ENCODE data around the gene SLC4A3.
"Not testable (repeated sequence)": the region's sequence is repeated elsewhere in the genome, so short reads cannot be mapped to it uniquely, and the experiment has no call there.

Gene SLC4A3

DNA sequence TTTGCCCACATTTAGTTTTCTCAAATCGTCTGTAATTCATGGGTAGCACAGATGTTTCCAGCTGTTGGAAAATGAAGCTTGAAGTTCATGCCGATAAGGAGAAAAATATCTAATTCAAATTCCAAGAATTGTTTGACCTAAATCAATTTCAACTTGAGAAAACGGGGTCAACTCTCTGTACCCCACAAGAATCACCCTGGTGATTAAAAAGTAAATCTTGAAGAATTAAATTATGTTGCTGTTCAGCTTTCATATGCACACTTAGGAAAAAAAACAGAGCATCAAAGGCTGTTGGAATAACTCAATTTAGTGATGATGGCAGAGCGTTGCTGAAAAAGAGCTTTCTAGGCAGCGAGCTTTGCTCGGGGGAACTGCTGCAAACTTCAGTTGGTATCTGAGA is 43.0 kb downstream of the SLC4A3 start:
- in situ Hi-C loops (cut with HindIII; ENCODE audit: low sequenced_read_pairs): no loop called here

DNA sequence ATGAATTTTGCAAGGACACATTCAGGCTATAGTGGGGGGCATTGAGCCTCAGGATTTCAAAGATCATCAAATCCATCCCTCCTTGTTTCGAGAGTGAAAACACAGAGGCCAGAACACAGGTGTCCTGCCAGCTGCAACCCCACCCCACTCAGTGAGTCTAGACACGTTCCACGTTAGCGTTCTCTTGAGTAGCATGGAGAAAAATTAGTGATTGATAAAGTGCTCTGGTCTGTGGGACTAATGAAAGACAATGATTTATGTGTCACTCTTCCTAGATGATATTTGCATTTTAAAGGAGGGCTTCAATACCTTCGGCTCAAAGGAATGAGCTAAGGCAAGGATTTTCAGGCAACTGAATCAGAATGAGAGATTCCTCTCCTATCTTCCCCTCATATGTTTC is 43.8 kb downstream of the SLC4A3 start:
- in situ Hi-C loops (cut with HindIII; ENCODE audit: low sequenced_read_pairs): no loop called here

DNA sequence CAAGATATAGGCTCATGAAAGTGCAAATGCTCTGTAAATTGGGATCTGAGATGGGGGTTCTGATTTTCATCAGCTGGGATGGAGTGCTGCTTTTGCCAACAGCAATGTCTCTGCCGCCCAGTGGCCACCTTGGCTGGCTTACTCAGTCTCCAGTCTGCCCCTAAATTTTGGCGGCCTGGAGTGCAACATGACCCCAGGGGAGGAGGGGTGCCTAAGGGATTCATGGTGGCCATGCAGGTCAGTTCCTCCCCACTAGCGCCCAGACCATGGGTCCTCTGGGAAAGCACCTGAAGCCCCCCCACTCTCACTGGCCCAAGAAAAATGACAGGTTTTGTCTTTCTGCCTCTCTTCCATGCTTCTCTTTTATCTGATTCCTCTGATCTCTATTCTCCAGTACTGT is 45.0 kb downstream of the SLC4A3 start:
- in situ Hi-C loops (cut with HindIII; ENCODE audit: low sequenced_read_pairs): no loop called here

DNA sequence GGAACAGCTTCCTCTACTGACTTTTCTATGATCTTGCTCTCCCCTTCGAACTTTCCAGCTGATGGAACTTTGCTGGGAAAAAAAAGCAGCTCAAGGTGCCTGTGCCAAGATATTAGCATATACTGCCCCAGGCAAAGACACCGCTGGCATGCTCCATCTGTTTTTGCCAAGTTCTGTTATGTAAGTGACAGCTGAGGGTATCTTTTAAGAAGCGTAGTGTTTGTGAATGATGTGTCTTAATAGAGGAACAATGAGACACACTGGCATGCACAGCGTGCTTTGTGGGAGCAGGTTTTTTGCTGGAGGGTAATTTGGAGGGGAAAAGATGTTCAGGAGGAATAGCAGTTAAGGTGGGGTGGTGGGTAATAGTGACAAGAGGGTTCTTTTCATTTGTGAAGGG is 47.8 kb downstream of the SLC4A3 start:
- in situ Hi-C loops (cut with HindIII; ENCODE audit: low sequenced_read_pairs): no loop called here

DNA sequence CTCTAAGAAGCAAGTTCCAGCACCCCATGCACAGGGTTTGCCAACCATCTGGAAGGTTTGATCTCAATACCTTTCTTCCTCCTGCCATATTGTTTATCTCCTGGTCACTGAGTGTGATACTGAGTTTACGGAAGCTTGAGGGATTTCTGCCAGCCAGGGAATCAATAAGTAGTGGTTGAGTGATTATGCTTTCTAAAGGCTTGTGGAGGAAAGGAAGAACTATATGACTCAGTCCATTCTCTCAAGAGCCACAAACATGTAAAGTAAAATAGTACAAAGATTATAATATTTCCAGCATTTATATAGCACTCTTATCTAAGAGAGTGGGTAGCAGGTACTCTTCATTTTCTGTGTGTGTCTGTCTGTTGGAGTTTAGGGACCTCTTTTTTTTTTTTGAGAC is 49.2 kb downstream of the SLC4A3 start:
- in situ Hi-C loops (cut with HindIII; ENCODE audit: low sequenced_read_pairs): no loop called here

DNA sequence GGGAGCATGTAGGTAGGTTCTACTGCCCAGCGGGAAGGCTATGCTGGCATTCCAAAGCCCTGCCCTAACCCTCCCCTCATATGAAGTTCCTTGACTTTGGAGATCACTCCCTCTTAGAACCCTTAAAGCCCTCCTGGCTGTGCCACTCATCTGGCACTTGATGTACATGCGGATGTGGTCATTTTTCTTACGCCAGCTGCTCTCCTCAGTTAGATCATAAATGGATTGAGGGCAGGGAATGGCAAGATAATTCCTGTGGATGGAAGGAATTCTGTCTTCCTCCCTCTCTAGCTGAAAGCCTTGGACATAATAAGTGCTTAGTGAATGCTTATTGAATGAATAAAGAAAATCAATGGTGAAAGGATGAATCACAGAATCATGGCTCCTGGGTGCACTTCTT is 51.6 kb downstream of the SLC4A3 start:
- in situ Hi-C loops (cut with HindIII; ENCODE audit: low sequenced_read_pairs): no loop called here

DNA sequence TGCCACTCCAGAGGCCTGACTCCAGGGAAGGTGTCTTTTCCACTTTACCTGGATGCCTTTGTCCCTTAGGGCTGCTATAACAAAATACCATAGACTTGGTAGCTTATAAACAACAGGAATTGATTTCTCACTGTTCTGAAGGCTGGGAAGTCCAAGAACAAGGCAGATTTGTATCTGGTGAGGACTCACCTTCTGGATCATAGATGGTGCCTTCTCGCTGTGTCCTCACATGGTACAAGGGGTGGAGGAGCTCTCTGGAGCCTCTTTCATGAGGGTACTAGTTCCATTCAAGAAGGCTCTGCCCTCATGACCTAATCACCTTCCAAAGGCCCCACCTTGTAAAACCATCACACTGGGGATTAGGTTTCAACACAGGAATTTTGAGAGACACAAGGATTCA is 52.1 kb downstream of the SLC4A3 start:
- in situ Hi-C loops (cut with HindIII; ENCODE audit: low sequenced_read_pairs): no loop called here

DNA sequence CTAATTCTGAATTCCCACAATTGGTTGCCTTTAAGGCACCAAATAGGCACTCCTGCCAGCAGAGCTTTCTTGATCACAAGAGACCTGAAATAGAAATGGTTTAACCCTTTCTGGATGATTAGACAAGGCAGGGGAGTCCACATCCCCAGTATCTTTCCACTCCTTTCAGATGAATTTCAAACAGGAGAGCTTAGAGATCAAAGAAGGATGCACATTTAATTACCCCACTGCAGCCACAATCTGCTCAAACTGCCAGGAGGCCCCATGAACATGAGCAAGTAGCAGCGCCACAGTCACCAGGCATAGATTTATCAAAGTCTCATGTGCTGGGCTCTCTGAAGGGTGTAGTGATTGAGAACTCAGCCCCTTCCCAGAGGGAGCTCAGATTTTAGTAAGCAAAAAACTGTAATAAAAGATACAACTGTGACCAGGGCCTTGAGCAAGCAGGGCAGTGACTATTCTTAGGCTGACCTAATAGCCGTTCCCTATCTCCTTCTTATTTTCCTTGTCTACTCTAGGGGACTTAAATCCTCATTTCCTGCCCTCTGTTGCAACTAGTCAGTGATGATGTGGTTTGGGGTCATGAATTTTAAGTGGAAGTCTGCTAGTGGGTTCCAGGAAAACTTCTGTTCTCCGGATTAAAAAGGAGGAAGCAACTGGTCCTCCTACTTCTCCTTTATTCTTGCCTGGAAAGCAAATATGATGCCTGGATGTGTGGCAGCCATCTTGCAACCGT is 53.7 kb downstream of the SLC4A3 start:
- in situ Hi-C loops (cut with HindIII; ENCODE audit: low sequenced_read_pairs): no loop called here

DNA sequence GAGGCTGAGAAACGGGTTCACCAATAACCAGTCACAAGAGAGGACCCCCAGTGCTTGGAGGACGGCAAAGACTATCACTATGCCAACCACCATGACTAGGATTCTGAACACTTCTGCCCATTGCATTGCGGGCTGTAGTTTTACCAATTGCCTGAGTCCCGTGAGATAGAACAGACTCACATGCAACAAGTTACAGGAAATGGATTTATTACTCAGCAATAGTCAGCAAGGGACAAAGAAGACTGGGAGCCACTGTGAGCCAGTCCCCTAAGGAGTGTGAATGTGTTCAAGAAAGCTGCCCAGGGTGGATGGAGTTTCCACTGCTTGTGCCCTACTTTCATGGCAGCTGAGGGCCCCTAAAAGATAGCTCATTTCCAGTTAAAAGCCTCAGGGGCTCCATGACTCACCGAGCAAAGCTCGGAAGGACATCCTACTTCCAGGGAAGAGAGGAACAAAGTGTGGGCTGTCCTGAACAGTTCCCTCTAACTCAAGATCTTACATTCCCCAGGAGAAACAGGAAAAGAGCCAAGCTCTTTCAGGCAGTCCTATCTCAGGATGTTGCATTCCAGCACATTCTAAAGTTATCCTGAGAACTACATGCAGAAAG is 54.4 kb downstream of the SLC4A3 start:
- in situ Hi-C loops (cut with HindIII; ENCODE audit: low sequenced_read_pairs): no loop called here

DNA sequence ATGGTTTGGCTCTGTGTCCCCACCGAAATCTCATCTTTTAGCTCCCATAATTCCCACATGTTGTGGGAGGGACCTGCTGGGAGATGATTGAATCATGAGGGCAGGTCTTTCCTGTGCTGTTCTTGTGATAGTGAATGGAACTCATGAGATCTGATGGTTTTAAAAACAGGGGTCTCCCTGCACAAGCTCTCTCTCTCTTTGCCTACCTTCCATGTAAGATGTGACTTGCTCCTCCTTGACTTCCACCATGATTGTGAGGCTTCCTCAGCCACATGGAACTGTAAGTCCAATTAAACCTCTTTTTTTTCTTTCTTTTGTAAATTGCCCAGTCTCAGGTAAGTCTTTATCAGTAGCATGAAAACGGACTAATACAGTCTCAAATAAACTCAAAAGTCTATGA is 56.0 kb downstream of the SLC4A3 start:
- in situ Hi-C loops (cut with HindIII; ENCODE audit: low sequenced_read_pairs): not testable (repeated sequence)

DNA sequence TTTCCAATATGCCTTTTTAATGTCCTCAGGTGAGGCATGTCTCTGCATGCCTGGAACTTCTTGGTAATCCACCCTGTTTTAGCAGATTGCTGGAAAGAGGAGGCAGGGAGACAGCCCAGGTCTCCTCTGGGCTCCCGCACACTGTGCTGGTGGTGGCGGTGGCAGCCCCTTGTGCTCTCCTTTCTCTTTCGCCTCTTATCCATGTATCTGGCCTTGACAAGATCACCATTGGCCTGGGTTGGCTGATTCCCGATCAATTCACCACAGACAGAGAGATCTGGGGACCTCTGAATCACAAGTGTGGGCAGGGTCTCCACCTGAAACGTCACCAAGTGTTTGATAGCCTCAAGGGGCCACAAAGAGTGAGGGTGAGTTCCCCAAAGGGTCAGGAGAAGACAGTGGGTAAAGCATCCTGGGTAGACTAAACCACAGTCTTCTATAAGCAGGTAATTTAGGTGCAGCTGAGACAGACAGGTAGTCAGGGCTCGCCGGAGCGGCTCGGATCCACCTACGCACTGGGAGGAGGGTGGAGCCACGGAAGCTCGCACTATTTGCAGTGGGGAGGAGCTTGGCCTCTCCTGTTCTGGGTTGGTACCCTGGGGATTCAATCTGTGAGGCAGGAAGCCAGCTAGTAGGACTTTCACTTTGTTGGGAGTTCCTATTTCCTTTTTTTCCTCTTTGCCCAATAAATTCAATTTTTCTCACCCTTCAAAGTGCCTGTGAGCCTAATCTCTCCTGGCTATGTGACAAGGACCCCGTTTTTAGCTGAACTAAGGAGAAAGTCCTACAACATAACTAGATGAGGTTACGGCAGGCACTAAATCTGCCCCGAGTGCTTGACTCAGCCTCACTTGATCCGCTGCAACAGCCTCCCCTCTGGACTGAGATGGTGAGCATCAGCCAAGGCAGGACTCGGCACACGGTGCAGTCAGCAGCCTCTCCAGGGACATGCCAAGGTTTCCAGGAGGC is 57.6 kb downstream of the SLC4A3 start:
- in situ Hi-C loops (cut with HindIII; ENCODE audit: low sequenced_read_pairs): no loop called here

DNA sequence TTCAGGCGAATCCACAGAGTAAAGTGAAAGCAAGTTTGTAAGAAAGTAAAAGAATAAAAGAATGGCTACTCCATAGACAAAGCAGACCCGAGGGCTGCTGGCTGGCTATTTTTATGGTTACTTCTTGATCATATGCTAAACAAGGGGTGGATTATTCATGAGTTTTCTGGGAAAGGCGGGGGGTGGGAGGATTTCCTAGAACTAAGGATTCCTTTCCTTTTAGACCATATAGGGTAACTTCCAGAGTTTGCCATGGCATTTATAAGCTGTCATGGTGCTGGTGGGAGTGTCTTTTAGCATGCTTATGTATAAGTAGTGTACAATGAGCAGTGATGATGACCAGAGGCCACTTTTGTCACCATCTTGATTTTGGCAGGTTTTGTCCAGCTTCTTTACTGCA is 59.8 kb downstream of the SLC4A3 start:
- in situ Hi-C loops (cut with HindIII; ENCODE audit: low sequenced_read_pairs): no loop called here

DNA sequence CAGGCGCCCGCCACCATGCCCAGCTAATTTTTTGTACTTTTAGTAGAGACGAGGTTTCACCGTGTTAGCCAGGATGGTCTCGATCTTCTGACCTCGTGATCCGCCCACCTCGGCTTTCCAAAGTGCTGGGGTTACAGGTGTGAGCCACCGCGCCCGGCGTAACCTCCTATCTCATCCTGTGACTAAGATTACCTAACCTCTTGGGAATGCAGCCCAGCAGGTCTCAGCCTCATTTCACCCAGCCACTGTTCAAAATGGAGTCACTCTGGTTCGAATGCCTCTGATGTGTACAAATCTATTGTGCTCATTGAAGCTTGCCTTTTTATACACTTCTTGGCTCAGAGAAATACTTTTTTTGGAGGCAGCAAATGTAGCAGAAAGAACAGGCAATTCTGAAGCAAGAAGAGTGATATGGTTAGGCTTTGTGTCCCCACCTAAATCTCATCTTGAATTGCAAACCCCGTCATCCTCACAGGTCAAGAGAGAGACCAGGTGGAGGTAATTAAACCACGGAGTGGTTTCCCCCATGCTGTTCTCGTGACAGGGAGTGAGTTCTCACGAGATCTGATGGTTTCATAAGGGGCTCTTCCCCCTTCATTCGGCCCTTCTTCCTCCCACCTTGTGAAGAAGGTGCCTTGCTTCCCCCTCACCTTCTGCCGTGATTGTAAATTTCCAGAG is 60.6 kb downstream of the SLC4A3 start:
- in situ Hi-C loops (cut with HindIII; ENCODE audit: low sequenced_read_pairs): no loop called here

DNA sequence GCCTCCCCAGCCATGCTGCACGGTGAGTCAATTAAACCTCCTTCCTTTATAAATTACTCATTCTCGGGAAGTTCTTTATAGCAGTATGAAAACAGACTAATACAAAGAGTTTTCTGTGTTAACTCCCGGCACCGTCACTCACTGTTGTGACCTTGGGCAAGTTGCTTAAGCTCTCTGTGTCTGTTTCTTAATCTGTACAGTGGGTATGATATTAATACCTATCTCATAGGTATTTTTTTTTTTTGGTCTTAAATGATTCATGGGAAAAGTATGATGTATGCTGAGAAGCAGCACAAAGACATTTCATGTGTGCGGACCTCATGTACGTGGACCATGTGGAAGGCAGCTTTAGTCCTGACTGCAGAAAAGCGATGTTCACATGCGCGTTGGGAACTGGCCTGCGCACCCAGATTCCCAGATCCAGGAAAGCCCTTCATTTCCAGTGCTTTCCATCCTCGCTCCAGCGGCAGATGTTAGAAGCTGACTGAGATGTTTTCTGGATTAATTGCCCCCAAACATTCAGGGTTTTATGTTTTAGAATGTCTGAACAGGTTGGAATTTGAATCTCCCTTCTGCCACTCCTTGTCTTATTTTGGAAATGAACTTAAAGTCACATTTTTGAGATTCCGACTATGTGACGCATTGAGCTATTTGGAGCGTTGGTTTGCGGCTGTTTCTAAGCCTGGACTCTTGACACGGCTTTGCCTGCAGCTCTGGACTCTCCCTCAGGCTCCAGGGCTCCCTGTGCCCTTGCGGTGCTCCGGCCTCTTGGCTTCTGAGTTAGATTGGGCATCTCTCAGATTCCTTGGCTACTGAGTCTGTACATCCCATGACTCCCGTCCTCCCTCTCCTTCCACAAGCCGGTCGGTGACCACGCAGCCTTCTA is 61.4 kb downstream of the SLC4A3 start:
- in situ Hi-C loops (cut with HindIII; ENCODE audit: low sequenced_read_pairs): no loop called here

DNA sequence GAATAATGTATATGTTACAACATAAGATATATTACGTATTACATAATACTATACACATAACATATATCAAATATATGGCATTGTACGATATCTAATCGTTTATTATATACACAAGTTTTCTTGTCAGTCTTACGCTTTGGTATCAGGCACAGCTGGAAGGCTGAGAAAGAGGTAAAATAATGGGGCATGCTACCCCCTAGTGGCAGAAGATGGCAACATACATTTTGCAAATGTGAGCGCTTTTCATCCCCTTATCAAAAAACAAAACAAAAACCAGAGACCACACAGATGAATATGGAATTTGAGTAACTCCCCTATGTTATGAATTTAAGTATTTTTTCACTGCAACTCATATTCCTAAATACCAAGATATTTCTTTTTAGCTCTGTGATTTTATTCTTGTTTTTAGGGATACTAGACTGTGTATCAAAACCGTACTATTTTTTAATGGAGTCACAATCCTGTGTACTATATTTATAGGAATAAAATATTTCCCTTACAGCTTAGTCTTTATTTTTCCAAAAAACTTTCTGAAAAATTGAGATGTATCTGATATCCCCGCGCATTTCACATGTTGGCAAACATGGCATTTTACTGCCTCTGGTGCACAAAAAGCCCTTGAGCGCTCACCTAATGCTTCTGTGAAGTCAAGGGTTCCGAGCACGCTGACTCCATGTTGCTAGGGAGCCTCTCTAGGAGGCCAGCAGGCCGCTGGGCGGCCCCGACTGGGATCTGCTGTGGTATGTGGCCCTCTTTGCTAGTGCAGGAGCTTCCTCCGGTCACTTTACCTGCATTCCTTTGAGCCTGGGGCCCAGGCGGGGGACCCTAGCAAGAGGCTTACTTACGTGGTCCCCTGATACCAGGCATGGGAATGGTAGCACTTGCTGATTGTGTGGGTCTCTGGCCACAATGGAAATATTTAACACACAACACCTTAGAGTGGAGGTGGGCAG is 62.5 kb downstream of the SLC4A3 start:
- in situ Hi-C loops (cut with HindIII; ENCODE audit: low sequenced_read_pairs): no loop called here

DNA sequence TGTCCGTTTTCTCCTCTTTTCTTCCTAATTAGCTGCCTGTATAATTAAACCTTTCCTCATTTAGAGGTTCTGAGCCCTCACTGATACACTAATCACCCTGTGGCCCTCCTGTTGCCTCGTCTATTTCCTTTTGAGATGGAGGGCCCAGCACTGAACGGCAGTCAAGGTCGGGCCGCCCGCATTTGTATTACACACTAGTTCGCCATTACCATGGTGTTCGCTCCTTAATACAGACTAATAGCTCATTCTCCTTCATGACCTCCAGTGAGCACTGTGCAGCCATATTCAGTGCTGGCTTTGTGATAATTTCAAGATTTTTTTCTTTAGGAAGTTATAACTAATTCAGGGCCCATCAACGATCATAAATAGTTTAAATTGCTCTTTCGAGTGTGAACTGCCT is 64.1 kb downstream of the SLC4A3 start:
- in situ Hi-C loops (cut with HindIII; ENCODE audit: low sequenced_read_pairs): no loop called here

All from endothelial cell of hepatic sinusoid (primary cell).